Measurements from ENCODE around the gene COL5A1.

COL5A1 gene

DNA sequence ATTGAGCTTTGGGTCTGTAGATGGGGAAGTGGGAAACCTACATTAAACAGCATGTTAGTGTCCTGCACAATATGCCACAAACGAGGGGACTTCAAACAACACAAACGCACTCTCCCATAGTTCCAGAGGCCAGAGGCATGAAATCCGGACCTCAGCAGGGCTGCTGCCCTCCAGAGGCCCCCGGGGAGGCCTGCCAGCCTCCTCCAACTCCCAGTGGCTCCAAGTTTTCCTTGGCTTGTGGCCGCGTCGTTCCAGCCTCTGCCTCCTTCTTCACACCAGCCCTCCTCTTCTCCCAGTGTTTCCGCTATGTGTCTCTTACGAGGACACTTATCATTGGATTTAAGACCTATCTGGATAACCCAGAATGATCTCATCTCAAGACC is 13.3 kb upstream of the COL5A1 start:
- Histone ChIP-seq H3K9me2 (ENCODE audit: low read depth, low read length) (no peaks in the 10 kb centered on the region), H3K27me3 (ENCODE audit: insufficient read depth, low read length) (no peaks in the 10 kb centered on the region), H3K4me1 (ENCODE audit: insufficient read depth, low read length, severe bottlenecking) (no peaks in the 10 kb centered on the region), H2AFZ (ENCODE audit: low read length) (no peak overlapping the region), H3K9ac (ENCODE audit: low read length) (no peak overlapping the region), H3K9me3 (ENCODE audit: low read length) (no peaks in the 10 kb centered on the region), H3K79me2 (ENCODE audit: insufficient read depth, low read length) (no peaks in the 10 kb centered on the region), H3K27ac (ENCODE audit: low read depth, low read length, poor library complexity, severe bottlenecking) (no peak overlapping the region), H3K36me3 (ENCODE audit: insufficient read depth, low read length) (no peaks in the 10 kb centered on the region), H3K4me2 (ENCODE audit: low read length) (no peak overlapping the region), H4K20me1 (ENCODE audit: insufficient read depth, low read length) (no peaks in the 10 kb centered on the region), H3F3A (ENCODE audit: insufficient read depth, low read length) (no peaks in the 10 kb centered on the region), H3K4me3 (ENCODE audit: low read depth, low read length, poor library complexity, severe bottlenecking) (no peak overlapping the region)
- TF ChIP-seq, protein P1, sequence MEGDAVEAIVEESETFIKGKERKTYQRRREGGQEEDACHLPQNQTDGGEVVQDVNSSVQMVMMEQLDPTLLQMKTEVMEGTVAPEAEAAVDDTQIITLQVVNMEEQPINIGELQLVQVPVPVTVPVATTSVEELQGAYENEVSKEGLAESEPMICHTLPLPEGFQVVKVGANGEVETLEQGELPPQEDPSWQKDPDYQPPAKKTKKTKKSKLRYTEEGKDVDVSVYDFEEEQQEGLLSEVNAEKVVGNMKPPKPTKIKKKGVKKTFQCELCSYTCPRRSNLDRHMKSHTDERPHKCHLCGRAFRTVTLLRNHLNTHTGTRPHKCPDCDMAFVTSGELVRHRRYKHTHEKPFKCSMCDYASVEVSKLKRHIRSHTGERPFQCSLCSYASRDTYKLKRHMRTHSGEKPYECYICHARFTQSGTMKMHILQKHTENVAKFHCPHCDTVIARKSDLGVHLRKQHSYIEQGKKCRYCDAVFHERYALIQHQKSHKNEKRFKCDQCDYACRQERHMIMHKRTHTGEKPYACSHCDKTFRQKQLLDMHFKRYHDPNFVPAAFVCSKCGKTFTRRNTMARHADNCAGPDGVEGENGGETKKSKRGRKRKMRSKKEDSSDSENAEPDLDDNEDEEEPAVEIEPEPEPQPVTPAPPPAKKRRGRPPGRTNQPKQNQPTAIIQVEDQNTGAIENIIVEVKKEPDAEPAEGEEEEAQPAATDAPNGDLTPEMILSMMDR (IDR thresholded peaks at IDR 0.05; ENCODE audit: low read length) = no peak
- no peak for TF ChIP-seq EZH2 (IDR thresholded peaks at IDR 0.05; ENCODE audit: borderline replicate concordance, low read length)

DNA sequence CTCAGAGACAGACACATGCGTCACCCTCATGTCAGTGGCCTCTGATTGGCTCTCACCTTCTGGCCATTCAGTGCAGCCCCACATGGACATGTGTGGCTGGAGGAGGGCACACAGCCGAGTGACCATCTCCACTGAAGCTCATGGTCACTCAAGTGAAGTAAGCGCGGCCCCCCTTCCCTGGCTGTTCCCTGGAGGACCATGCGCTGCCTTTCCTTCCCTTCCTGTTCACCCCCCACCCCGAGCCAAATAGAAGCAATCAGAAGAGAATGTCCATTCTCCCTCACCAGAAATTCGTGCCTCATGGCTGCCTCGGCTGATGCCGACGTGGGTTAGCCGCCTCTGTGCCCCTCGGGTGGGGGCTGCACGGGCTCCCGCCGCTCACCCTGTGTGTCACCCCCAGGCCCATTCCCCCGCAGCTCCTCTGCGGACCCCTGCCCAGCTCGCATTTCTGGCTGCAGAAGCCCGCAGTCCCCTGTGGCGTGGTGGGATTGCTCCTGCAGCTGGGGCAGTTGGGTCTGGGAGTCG is 12.5 kb upstream of the COL5A1 start:
- H3K79me2 ChIP-seq (ENCODE audit: insufficient read depth, low read length) = no peaks in the 10 kb centered on the region
- no peaks in the 10 kb centered on the region for H3K4me1 ChIP-seq (ENCODE audit: insufficient read depth, low read length, severe bottlenecking)
- H3K36me3 ChIP-seq (ENCODE audit: insufficient read depth, low read length) = no peaks in the 10 kb centered on the region
- H3K9ac ChIP-seq (ENCODE audit: low read length) = no peak overlapping the region
- H3K4me2 ChIP-seq (ENCODE audit: low read length) = no peak overlapping the region
- H2AFZ ChIP-seq (ENCODE audit: low read length) = no peak overlapping the region
- H3K9me3 ChIP-seq (ENCODE audit: low read length) = no peaks in the 10 kb centered on the region
- H3K27me3 ChIP-seq (ENCODE audit: insufficient read depth, low read length) = no peaks in the 10 kb centered on the region
- H3K27ac ChIP-seq (ENCODE audit: low read depth, low read length, poor library complexity, severe bottlenecking) = no peak overlapping the region
- H3F3A ChIP-seq (ENCODE audit: insufficient read depth, low read length) = no peaks in the 10 kb centered on the region
- H3K4me3 ChIP-seq (ENCODE audit: low read depth, low read length, poor library complexity, severe bottlenecking) = no peak overlapping the region
- H3K9me2 ChIP-seq (ENCODE audit: low read depth, low read length) = no peaks in the 10 kb centered on the region
- H4K20me1 ChIP-seq (ENCODE audit: insufficient read depth, low read length) = no peaks in the 10 kb centered on the region
- no peak for TF ChIP-seq EZH2 (IDR thresholded peaks at IDR 0.05; ENCODE audit: borderline replicate concordance, low read length)
- TF ChIP-seq, protein P1 (IDR thresholded peaks at IDR 0.05; ENCODE audit: low read length) = no peak

DNA sequence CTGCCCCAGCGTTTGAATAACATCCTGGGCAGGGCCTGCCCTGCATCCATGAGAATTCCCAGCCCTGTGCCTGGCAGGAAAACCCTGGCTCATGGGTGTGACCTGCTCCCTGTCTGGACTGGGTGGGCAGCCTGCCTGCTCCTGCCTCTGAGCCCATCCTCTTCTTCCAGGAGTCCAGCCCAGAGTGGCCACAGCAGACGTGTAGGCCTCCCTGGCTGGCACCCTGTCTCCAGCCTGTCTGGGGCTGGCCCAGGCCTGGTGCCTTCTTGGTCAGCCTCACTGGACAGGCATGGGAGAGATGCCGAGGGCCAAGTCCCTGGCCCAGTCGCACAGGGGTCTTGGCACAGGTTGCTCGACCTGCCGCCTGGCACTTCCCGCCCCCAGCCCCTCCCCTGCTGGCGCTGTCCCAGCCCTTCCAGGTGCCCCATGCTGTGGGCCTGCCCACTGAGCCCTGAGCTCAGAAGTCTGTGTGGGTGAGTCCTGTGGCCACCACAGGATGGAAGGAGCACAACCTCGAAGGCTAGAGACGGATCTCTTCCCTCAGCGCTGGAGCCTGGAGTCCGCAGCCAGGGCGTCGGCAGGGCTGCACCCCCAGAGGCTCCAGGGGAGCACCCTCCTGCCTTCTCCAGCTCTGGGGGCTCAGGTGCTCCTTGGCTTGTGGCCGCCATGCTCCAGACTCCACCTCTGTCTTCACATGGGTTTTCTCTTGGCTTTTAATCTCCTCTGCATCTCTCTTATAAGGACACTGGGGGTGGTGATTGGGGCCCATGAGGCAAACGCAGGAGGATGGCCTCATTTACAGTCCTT is 11.8 kb upstream of the COL5A1 start:
- no peaks in the 10 kb centered on the region for H3K9me3 ChIP-seq (ENCODE audit: low read length)
- no peaks in the 10 kb centered on the region for H3K9me2 ChIP-seq (ENCODE audit: low read depth, low read length)
- no peaks in the 10 kb centered on the region for H3K4me1 ChIP-seq (ENCODE audit: insufficient read depth, low read length, severe bottlenecking)
- no peak overlapping the region for H3K27ac ChIP-seq (ENCODE audit: low read depth, low read length, poor library complexity, severe bottlenecking)
- H3F3A ChIP-seq (ENCODE audit: insufficient read depth, low read length) = no peaks in the 10 kb centered on the region
- H3K4me2 ChIP-seq (ENCODE audit: low read length) = no peak overlapping the region
- no peaks in the 10 kb centered on the region for H4K20me1 ChIP-seq (ENCODE audit: insufficient read depth, low read length)
- H3K4me3 ChIP-seq (ENCODE audit: low read depth, low read length, poor library complexity, severe bottlenecking) = no peak overlapping the region
- H2AFZ ChIP-seq (ENCODE audit: low read length) = no peak overlapping the region
- TF ChIP-seq, protein P1 (IDR thresholded peaks at IDR 0.05; ENCODE audit: low read length) = no peak
- TF ChIP-seq EZH2 (IDR thresholded peaks at IDR 0.05; ENCODE audit: borderline replicate concordance, low read length) = no peak
- H3K79me2 ChIP-seq (ENCODE audit: insufficient read depth, low read length) = no peaks in the 10 kb centered on the region
- H3K27me3 ChIP-seq (ENCODE audit: insufficient read depth, low read length) = no peaks in the 10 kb centered on the region
- no peak overlapping the region for H3K9ac ChIP-seq (ENCODE audit: low read length)
- H3K36me3 ChIP-seq (ENCODE audit: insufficient read depth, low read length) = no peaks in the 10 kb centered on the region

Measured in OCI-LY1 (cell line).